AG20443 (cell line): ENCODE results near the gene GET3.
A peak's percentile ranks its signal among the peaks of the same experiment; 100 is the strongest.
"Not testable (repeated sequence)": the region's sequence is repeated elsewhere in the genome, so short reads cannot be mapped to it uniquely, and the experiment has no call there.

Experiments
- DNase-seq: peaks from one replicate; pipeline ENCODE4 v3.0.0; 2012; ENCODE audit warnings: low spot score, mixed read lengths

The GET3 gene

DNA sequence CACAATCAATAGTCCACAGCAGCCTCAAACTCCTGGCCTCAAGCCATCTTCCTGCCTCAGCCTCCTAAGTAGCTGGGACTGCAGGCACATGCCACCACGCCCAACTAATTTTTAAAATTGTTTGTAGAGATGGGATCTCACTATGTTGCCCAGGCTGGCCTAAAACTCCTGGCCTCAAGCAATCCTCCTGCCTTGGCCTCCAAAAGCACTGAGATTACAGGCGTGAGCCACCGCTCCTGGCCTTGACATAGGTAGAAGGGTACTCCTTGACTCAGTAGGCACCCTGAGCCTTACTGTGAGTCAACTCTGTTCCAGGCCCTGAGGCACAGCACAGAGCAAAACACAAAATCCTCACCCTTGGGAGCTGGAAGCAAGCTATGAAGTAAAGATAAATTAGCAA, 21.4 kb upstream of the GET3 start:
- no peak for DNase-seq

- DNase-seq = no peak
Observed at GRCh38 chr19:12720296-12720695, 17.0 kb upstream of the GET3 start.

DNA sequence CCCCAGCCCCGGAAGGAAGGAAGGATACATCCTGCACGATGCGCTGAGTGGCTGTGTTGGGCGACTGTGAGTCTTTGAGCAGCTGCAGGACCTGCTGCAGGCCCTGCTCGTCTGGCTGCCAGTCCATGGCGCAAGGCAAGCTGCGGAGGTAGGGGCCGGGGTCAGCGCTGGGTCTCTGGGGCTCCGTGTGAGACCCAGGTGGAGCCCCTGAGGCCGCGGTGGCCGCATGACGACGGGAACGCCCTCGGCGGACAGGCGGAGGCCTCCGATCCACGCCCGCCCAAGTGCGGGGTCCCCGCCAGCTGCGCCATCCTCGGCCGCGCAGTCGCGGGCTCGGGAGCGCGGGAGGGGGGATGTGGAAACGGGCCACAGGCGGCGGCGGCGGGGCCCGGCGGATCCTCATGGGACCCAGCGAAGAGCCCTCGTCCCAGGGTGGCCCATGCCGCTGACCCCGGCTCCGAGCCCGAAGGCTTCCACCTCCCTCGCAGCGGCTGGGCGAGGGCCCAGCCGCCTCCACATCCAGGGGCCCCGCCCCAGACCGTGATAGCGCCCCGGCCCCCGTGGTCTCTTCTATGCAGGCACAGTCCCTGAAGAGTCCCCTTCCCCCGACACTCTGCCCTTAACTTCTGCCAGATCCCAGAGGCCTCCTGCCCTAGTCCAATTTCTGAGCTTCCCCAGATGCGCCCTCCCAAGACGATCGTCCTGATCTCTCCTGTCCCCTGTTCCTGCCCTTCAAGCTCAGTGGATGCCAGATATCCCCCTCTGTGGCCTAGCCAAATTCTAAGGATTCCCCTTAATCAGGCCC, 16.2 kb upstream of the GET3 start:
- DNase-seq = peak; percentile 47

DNA sequence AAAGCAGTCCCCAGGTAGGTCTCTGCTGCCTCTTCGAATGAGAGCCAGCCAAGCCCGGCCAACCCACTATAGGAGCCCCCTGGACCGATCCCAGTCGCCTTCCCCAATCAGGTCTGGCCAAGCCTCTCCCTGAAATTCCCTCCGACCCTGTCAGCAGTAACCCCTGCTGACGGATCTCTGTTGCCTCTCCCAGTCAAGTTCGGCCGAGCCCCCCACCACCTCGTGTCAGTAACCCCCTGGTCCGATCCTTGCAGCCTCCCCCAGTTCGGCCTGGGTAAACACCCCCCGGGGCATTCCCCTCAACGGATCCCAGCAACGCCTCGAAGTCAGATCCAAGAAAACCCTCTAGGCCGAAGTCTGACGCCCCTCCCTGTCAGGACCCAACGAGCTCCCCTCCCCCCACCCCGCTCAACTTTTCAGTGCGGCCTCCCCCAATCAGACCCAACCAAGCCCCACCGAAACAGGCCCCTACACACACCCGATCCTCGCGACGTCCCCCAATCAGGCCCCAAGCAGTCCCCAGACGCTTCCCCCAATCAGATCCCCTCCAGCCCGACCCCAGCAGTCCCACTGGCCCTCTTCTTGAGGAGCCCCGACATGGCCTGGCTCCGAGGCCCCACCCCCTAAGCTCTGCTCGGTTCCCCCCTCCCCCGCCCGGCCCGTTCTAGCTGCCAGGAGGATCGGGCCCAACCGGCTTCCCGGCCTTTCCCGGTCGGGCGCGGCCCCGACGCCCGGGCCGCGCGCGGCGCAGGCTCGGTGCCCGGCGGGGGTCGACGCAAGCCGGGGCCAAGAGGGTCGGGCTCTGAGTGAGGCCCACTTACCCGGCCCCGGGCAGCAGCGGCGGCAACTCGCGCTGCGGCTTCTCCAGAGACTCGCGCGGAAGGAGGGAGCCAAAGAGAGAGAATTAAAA, 15.4 kb upstream of the GET3 start:
- DNase-seq = peak; percentile 84

DNA sequence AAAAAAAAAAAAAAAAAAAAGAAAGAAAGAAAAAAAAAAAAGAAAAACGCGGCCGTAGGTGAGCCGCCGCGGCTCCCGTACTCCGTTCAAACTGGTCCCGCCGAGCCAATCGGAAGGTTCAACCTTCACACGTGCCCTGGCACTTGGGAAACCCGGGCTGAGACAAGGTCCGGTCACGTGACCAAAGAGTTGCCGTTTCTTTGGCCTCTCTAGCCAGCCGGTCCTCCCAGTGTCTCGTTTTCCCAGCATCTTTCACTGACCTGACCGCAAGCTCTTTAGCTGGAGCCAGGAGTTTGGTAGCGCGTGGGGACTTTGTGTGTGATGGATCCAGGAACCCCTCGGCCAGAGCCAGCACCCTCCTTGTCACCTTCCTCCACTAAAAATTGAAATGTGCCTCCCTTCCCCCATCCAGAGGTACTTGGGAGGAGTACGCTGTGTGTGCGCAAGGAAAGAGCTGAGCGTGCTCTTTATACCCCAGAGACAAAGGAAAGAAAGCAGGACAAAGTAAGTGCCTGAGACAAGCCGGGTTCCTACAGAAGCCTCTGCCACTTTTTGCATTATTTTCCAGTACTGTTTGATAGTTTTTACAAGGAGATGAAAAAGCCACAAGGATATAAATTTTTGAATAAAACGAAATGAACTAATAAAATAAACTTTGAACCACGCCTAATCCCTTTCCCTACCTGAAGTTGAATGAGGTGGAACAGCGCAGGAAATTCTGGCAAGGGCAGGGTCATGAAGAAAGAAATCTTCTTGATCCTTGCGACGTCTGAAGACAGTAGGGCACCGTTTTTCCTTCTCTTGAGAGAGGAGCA, 14.5 kb upstream of the GET3 start:
- DNase-seq = peak; percentile 97

GRCh38 chr19:12723381-12723640, 14.0 kb upstream of the GET3 start:
- no peak for DNase-seq

DNA sequence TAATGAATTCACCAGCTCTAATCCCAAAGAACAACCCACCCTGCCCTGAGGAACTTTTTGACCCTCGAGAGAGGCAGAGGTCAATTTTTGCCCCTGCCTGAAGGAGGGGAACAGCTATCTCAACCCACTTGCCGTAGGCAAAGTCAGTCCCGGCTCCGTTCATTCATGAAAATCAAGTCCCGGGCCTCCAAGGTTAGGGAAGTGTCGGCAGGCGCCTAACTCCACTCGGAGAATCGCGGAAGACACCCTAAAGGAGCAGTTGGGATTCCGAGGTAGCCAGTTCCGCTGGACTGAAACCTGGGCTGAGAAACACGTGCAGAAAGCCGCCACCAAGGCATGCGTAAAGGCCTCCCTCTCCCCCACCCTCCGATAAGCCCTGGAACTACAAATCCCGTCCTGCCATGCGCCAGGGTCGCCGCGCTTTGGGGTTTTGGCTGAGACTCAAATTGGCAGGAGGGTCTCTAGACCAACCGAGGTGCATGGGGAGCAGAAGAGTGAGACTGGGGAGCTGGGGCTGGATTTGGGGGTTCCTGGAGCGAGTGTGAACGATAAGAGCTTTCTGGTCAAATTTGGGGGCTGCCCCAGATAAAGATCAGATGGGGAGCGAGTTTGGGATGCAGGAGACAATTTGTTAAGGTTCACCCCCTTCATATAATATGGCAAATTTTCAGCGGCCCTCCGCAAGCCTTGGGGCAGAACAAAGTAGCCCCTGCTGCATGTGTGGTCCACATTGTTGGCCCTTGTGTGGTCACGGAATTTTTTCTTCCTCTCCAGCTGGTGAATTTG, 13.5 kb upstream of the GET3 start, which contains the start of gene TNPO2:
TSS of gene TNPO2 (minus strand) at position 292 of the 786 bp plus-strand sequence. CDS start 2,955 bp downstream, outside the sequence.
- peak; percentile 70 for DNase-seq

GRCh38 chr19:12725612-12726011, 11.7 kb upstream of the GET3 start:
- DNase-seq = not testable (repeated sequence)

DNA sequence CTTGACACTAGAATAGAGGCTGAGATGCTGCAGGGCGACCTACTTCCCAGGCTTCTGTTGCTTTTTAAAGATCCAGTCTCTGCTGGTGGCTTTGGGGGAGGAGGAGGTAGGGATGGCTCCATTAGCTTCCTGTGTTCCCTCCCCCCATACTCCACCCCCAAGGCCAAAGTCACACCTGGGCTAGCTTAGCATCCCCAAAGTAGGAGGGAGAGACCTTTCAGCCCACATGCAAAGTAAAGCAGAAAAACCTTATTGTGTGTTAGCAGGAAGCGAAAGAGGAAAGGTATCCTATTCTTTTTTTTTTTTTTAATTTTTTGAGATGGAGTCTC, 10.3 kb upstream of the GET3 start:
- DNase-seq = no peak

- DNase-seq = no peak
Observed at GRCh38 chr19:12727745-12728433, 9.4 kb upstream of the GET3 start.

- no peak for DNase-seq
Observed at GRCh38 chr19:12730064-12730463, 7.2 kb upstream of the GET3 start.

GRCh38 chr19:12731337-12731736, 6.0 kb upstream of the GET3 start:
- no peak for DNase-seq

GRCh38 chr19:12733369-12734214, 3.7 kb upstream of the GET3 start:
- peak; percentile 57 for DNase-seq

DNA sequence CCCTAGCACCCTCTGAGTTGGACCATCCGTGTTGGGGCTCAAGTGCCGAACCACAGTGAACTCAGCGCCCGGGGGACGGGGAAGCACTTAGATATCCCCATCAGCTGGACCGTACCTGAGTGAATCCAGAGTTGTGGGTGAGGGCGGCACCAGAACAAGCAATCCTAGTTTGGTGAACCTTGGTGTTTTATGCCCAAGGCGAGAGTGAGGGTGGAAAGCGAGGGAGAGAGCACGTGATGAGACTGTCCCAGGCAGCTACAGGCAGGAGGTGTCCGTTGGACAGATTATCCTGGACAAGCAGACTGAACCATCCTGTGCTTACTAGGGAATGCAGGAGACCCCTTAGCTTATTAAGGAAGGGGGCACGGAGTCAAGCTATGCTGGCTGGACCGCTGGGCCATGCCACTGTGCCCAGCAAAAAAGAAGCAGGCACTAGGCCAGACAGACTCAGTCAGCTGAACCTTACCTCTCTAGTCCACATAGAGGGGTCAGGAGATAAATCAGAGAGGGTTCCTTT, 596 bp downstream of the GET3 start:
- DNase-seq = no peak

DNA sequence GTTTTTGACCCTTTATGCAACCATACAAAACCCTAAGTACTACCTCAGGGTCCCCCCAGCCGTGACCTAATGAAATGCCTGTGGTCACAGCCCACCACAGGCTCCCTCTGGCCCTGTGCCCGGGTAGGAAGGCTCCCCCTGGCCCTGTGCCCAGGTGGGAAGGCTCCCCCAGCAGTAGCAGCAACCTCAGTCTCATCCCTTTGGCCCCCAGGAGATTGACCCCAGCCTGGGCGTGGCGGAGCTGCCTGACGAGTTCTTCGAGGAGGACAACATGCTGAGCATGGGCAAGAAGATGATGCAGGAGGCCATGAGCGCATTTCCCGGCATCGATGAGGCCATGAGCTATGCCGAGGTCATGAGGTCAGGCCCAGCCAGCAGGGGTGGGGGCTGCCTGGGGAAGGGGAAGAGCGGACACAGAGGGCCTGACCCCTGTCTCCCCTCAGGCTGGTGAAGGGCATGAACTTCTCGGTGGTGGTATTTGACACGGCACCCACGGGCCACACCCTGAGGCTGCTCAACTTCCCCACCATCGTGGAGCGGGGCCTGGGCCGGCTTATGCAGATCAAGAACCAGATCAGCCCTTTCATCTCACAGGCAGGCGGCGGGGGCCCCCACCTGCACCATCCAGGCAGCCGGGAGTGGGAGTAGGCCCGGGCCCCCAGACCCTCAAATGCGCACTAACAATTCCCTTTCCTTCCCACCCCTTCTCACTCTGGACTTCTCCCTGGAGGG, 8.0 kb downstream of the GET3 start:
- DNase-seq = no peak

DNA sequence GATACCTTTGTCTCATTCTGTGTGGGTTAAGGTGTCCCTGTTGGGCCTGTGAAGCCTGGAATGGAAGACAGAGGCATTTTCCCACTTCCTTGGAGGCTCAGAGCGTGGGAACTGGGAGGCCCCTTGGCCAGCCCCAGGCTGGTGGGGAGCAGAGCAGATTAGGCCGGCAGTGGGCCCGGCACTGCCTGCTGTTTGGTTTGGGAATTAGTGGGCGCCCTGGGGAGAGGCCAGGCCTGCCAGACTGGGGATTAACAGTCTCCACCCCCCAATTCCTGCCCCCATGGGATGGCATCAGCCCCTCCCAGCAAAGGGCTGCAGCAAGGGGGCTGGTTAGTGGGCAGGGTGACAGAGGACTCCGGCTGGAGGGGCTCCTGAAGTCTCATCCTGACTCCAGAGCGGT, 11.2 kb downstream of the GET3 start:
- no peak for DNase-seq

DNA sequence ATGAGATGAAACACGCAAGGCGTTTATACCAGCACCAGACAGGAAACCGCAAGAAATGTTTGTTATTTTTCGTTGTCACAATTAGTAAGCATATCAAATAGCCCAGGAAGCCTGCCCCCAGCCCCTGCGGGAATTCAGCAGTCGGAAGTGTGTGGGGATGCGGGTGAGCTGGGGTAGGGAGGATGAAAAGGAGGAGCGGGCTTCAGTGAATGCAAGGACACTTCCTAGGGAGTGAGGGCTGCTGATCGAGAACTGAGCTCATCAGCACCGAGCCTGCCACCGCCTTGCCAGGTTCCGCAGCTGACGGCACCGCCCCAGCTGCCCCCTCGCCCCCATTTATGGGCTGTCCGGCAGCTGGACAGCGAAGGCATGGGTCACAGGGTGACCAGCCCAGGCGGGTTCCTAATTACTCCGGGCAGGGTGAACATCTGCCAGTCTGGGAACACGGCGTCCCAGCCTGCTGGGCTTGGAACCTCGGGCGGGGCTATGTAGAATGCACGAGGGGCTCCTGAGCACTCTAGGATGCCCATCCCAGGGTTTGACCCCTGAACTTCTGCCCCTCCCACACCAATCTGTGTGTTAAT, 12.7 kb downstream of the GET3 start:
- no peak for DNase-seq

GRCh38 chr19:12750851-12751250, 13.6 kb downstream of the GET3 start:
- DNase-seq = no peak

- DNase-seq = no peak
Observed at GRCh38 chr19:12751635-12752034, 14.3 kb downstream of the GET3 start, which contains the start of gene BEST2. Gene BEST2, plus strand, starts transcription at chr19:12751791. Its CDS starts 802 bp downstream, at chr19:12752593.
